Tibial nerve (tissue), 3 donors: ENCODE data around the gene TERC.

ENCODE experiments used
- POLR2A ChIP-seq, 2 donors: fragments of 450-650 bp; IDR thresholded peaks; one replicate each; pipeline ENCODE4 v1.6.1; 2017; ENCODE audit warnings: antibody characterized with exemption in 2 of 2, mild to moderate bottlenecking in 2 of 2, moderate library complexity in 2 of 2
- TF ChIP-seq, protein P1 (sequence below), 5 experiments: fragments of 200-600 bp in 3 of 5; fragments of 450-650 bp in 2 of 5; sonication (generic) in 3 of 5; IDR thresholded peaks; one replicate each; pipeline ENCODE4 v1.5.1; 2016 to 2019; ENCODE audit warnings: antibody characterized with exemption in 5 of 5, mild to moderate bottlenecking in 3 of 5, moderate library complexity in 2 of 5

DNA sequence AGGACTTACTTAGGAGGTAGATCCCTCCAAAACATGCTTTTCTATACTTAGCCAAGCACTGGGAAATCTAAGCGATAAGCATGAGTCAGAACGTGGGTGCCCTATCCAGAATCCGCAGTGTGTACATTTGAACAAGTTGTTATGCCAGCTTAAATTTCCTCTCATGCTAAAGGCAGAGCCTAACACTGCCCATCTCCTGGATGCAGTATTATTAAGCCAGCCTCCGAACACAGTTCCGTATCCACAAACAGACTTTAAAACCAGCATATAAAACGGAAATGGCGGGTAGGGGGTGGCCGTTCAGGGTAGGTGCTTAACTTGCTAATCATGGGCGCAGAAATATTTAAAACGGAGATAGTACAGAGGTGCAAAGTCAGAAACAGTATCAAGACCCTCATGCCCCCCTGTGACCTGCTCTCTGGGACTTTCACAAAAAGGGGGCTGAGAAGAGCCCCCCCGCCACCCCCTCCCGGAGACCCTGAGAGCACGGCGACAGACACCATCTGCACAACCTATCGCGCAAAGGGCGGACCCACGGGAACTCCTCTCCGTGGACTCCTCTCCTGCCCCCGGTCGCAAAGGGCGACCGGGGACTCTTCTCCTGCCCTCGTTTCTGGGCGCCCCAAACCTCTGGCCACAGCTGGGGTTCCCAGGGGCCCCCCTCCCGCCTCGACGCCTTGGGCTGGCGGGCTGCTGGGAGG, 46.9 kb upstream of the TERC start:
- TF ChIP-seq, protein P1, sequence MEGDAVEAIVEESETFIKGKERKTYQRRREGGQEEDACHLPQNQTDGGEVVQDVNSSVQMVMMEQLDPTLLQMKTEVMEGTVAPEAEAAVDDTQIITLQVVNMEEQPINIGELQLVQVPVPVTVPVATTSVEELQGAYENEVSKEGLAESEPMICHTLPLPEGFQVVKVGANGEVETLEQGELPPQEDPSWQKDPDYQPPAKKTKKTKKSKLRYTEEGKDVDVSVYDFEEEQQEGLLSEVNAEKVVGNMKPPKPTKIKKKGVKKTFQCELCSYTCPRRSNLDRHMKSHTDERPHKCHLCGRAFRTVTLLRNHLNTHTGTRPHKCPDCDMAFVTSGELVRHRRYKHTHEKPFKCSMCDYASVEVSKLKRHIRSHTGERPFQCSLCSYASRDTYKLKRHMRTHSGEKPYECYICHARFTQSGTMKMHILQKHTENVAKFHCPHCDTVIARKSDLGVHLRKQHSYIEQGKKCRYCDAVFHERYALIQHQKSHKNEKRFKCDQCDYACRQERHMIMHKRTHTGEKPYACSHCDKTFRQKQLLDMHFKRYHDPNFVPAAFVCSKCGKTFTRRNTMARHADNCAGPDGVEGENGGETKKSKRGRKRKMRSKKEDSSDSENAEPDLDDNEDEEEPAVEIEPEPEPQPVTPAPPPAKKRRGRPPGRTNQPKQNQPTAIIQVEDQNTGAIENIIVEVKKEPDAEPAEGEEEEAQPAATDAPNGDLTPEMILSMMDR (IDR thresholded peaks at IDR 0.05), result no peak
- no peak for TF ChIP-seq POLR2A (IDR thresholded peaks at IDR 0.05)
